ENCODE data around the gene COL11A2. TPM values are rescaled to one million over a fixed set of nuclear protein-coding genes. Genes with fewer than 3 reads are reported as not detected.

Gene COL11A2
- total and polyA plus RNA-seq, 2 of the 13 experiments (the other 11 are each of a cell fraction or from before 2014, with no cell fraction given), result 0.55 TPM

- TF ChIP-seq BCLAF1 (IDR thresholded peaks at IDR 0.05) (no peak), ZNF597 (CRISPR knock-in tag; IDR thresholded peaks at IDR 0.05) (no peak), MTF1 (CRISPR knock-in tag; IDR thresholded peaks at IDR 0.05) (no peak), ERF (CRISPR knock-in tag; IDR thresholded peaks at IDR 0.05) (no peak), ZFP36 (IDR thresholded peaks at IDR 0.05; ENCODE audit: borderline replicate concordance, low read depth, low read length, partially characterized antibody) (no peak), EHMT2 (IDR thresholded peaks at IDR 0.05; ENCODE audit: borderline replicate concordance, low read depth, low read length) (no peak), ZNF564 (CRISPR knock-in tag; IDR thresholded peaks at IDR 0.05) (no peak), GFI1 (CRISPR knock-in tag; IDR thresholded peaks at IDR 0.05; ENCODE audit: borderline replicate concordance) (no peak), BHLHE40 (IDR thresholded peaks at IDR 0.05; ENCODE audit: low read length) (no peak), ZNF878 (CRISPR knock-in tag; IDR thresholded peaks at IDR 0.05) (no peak), CAMTA2 (CRISPR knock-in tag; IDR thresholded peaks at IDR 0.05; ENCODE audit: borderline replicate concordance) (no peak), ELF1 (CRISPR knock-in tag; IDR thresholded peaks at IDR 0.05) (no peak), ZGPAT (CRISPR knock-in tag; IDR thresholded peaks at IDR 0.05) (peak; percentile 61; the same call in 1 of the 2 replicates), NCOA2 (CRISPR knock-in tag; IDR thresholded peaks at IDR 0.05) (peak; percentile 52; the same call in 1 of the 2 replicates), HNF1A (IDR thresholded peaks at IDR 0.05; ENCODE audit: low read depth) (no peak), HNF1A (CRISPR knock-in tag; IDR thresholded peaks at IDR 0.05; ENCODE audit: borderline replicate concordance) (0 out of 2 replicates have a peak, but pooled peaks have one; percentile 19), NR2F2 (IDR thresholded peaks at IDR 0.05; ENCODE audit: borderline replicate concordance, low read depth) (peak; percentile 48; the same call in 1 of the 2 replicates), TP53 (CRISPR knock-in tag; conservative IDR thresholded peaks at IDR 0.05) (no peak), CTCF (CRISPR knock-in tag; IDR thresholded peaks at IDR 0.05) (no peak)
Measured at GRCh38 chr6:33190504-33191107, 1.7 kb downstream of the COL11A2 start (continued).
